ENCODE data around the gene TMEM138.

- TF ChIP-seq EP300 (conservative IDR thresholded peaks at IDR 0.05; ENCODE audit: poor library complexity, severe bottlenecking): no peak
- TF ChIP-seq MXI1 (conservative IDR thresholded peaks at IDR 0.05; ENCODE audit: poor library complexity, severe bottlenecking): no peak
Observed at GRCh38 chr11:61353131-61354067, 8.8 kb upstream of the TMEM138 start.
